OCI-LY1 (cell line): ENCODE results near the gene WEE1.

Source experiments
- CTCF ChIP-seq: fragments of 200-600 bp; sonication (generic), shearing (Covaris generic); IDR thresholded peaks from 2 replicates; pipeline ENCODE4 v1.5.1; 2017; ENCODE audit warnings: mild to moderate bottlenecking, antibody characterized with exemption, low read length, moderate library complexity, mixed read lengths
- EZH2 ChIP-seq: fragments of 200-600 bp; sonication (generic), shearing (Covaris generic); IDR thresholded peaks from 2 replicates; pipeline ENCODE4 v1.8.0; 2017; ENCODE audit warnings: borderline replicate concordance, mixed run types, mild to moderate bottlenecking, antibody characterized with exemption, low read length, moderate library complexity, mixed read lengths

- TF ChIP-seq CTCF (no peak), EZH2 (no peak)
Observed at GRCh38 chr11:9616858-9617257, 43.4 kb downstream of the WEE1 start.
